ENCODE measurements around the gene KCNMA1. TPM values are rescaled to one million over a fixed set of nuclear protein-coding genes. Genes with fewer than 3 reads are reported as not detected.

The KCNMA1 gene
- total RNA-seq, 1 donor from 2014 or later: 30.1 TPM

DNA sequence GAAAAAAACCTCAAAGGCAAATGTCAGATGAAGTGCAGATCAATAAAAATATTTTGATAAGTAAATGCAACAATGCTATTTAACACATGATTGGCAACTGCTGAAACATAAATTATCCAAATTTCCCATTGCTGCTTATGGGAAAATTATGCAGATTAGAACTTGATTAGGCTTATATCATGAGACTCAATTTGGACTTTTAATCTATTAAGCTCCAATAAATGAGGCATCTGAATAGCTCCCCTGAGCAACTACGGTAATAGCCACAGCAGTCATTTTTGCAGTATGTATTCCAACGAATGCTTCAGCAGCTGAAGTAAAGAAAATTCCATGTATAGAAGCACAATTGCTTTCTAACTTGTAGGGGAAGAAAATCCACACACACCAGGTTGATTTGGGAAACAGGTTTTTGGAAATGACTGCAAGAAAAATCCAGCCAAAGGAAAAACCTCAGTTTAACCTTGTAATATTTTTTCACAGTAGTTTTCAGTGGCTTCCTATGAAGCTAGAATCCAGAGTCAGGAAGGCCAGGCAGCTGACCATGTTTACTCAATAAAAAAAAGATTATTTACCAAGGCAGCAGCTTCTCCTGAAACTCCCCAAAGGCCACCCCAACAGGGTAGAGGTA lies 716.1 kb downstream of the KCNMA1 start:
- Mint-ChIP-seq H3K4me1 (ENCODE audit: unreplicated experiment) (peaks cover 17% of the 10 kb centered on the region), H3K36me3 (no peaks in the 10 kb centered on the region), H3K9me3 (no peaks in the 10 kb centered on the region), H3K4me3 (no peak overlapping the region), H3K27ac (no peak overlapping the region), H3K27me3 (peaks cover 14% of the 10 kb centered on the region)
- DNase-seq (ENCODE audit: extremely low spot score, unreplicated experiment): no peak
- TF ChIP-seq, protein P1, sequence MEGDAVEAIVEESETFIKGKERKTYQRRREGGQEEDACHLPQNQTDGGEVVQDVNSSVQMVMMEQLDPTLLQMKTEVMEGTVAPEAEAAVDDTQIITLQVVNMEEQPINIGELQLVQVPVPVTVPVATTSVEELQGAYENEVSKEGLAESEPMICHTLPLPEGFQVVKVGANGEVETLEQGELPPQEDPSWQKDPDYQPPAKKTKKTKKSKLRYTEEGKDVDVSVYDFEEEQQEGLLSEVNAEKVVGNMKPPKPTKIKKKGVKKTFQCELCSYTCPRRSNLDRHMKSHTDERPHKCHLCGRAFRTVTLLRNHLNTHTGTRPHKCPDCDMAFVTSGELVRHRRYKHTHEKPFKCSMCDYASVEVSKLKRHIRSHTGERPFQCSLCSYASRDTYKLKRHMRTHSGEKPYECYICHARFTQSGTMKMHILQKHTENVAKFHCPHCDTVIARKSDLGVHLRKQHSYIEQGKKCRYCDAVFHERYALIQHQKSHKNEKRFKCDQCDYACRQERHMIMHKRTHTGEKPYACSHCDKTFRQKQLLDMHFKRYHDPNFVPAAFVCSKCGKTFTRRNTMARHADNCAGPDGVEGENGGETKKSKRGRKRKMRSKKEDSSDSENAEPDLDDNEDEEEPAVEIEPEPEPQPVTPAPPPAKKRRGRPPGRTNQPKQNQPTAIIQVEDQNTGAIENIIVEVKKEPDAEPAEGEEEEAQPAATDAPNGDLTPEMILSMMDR (conservative IDR thresholded peaks at IDR 0.05): no peak

DNA sequence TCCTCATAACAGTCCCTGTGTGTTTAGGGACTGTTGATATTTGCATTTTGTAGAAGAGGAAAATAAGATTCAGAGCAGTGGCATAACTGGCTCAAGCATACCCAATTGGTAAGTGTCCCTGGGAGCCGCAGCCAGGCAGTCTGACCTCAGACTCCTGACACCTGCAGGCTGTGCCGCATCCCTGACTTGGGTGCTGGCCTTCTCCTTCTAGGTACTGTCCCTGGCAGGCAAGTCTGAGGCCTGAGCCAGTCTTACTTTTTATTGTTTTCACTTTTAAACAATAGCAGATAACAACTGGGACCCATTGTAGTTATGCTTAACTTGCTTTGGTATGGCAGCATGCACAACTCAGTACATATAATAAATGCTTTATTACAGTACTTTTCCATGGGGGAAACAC lies 717.0 kb downstream of the KCNMA1 start:
- Mint-ChIP-seq H3K36me3 (no peaks in the 10 kb centered on the region), H3K27me3 (peaks cover 13% of the 10 kb centered on the region), H3K9me3 (no peaks in the 10 kb centered on the region), H3K4me1 (ENCODE audit: unreplicated experiment) (peaks cover 16% of the 10 kb centered on the region), H3K4me3 (no peak overlapping the region), H3K27ac (no peak overlapping the region)
- TF ChIP-seq, protein P1 (conservative IDR thresholded peaks at IDR 0.05): no peak
- DNase-seq (ENCODE audit: extremely low spot score, unreplicated experiment): no peak

DNA sequence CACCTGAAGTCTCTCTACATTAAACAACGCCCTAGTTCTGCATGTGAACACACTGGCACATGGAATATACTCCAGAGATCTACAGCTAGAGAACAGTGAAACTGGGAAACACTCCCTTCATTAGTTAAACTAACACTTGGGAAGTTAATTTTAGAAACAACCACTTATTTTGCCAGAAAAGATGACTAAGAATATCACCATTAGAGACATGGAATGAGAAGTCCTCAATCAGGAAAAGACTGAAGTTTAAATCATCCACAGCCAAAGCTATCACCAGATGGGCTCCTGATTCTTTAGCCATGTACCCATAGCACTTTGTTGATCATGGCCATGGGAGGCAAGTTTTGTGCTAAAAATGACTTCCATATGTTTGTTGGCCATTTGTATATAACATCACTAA lies 719.5 kb downstream of the KCNMA1 start:
- Mint-ChIP-seq H3K4me3 (no peak overlapping the region), H3K36me3 (no peaks in the 10 kb centered on the region), H3K9me3 (no peaks in the 10 kb centered on the region), H3K4me1 (ENCODE audit: unreplicated experiment) (peaks cover 7% of the 10 kb centered on the region), H3K27ac (no peak overlapping the region), H3K27me3 (peaks cover 19% of the 10 kb centered on the region)
- TF ChIP-seq, protein P1 (conservative IDR thresholded peaks at IDR 0.05): no peak
- DNase-seq (ENCODE audit: extremely low spot score, unreplicated experiment): no peak

DNA sequence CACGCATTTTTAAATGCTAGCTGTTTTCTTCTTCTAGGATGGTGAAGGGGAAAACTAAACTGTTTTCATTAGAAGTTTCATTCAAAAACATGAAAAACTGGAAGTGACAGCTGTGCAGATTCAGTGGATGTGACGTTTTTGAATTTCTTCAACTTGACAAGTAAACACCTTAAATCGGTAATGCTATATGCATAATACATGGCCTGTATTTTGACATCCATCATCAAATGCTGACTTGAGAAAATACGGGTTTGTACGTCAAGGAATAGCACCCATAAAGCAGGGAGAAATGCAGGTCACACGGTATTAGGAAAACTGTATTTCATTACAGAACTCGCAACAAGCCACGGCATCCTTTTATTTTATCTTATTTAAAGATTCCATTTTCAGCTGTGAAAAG lies 720.5 kb downstream of the KCNMA1 start:
- no peak overlapping the region for H3K27ac Mint-ChIP-seq
- peaks cover 3% of the 10 kb centered on the region for H3K4me1 Mint-ChIP-seq (ENCODE audit: unreplicated experiment)
- TF ChIP-seq, protein P1 (conservative IDR thresholded peaks at IDR 0.05): no peak
- DNase-seq (ENCODE audit: extremely low spot score, unreplicated experiment): no peak
- no peaks in the 10 kb centered on the region for H3K9me3 Mint-ChIP-seq
- H3K4me3 Mint-ChIP-seq: no peak overlapping the region
- no peaks in the 10 kb centered on the region for H3K36me3 Mint-ChIP-seq
- H3K27me3 Mint-ChIP-seq: peaks cover 26% of the 10 kb centered on the region

DNA sequence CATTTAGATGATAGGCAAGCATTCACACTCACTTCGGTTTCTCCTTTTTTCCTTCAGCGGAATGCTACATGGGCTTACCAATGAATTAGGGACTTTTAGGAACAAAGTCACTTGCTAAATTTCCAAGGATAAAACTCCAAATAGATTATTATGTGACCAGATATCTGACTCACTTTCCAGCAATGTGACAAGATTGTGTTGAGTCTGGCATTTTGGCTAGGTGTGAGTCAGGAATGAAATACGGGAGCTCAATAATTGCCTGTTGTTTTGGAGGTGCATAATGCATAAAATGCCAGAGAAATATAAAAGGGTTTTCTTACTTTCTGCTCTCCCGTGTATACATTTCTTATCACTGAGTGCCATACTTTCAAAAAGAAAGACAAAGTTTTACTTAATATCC lies 721.1 kb downstream of the KCNMA1 start:
- no peak for DNase-seq (ENCODE audit: extremely low spot score, unreplicated experiment)
- Mint-ChIP-seq H3K36me3 (no peaks in the 10 kb centered on the region), H3K27me3 (peaks cover 30% of the 10 kb centered on the region), H3K4me1 (ENCODE audit: unreplicated experiment) (peaks cover 1% of the 10 kb centered on the region), H3K27ac (no peak overlapping the region), H3K4me3 (no peak overlapping the region), H3K9me3 (no peaks in the 10 kb centered on the region)
- TF ChIP-seq, protein P1 (conservative IDR thresholded peaks at IDR 0.05): no peak

DNA sequence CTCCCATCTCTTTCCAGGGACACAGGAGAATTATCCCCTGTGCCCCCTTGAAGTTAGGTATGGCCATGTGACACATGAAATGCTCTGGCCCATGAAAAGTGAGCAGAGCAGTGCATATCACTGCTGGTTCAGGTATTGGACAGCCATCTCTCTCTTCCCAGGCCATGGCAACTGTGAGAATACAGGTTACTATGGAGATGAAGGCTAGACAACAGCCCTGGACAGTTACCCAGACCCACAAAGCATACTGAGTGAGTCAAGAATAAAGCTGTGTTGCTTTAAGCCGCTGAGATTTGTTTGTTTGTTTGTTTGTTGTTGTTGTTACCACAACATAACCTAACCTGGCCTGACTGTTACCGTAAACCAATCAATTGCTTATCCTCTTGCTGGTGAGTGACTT lies 722.3 kb downstream of the KCNMA1 start:
- H3K27ac Mint-ChIP-seq: no peak overlapping the region
- TF ChIP-seq, protein P1 (conservative IDR thresholded peaks at IDR 0.05): no peak
- H3K9me3 Mint-ChIP-seq: no peaks in the 10 kb centered on the region
- peaks cover 31% of the 10 kb centered on the region for H3K27me3 Mint-ChIP-seq
- H3K4me1 Mint-ChIP-seq (ENCODE audit: unreplicated experiment): no peaks in the 10 kb centered on the region
- no peak overlapping the region for H3K4me3 Mint-ChIP-seq
- DNase-seq (ENCODE audit: extremely low spot score, unreplicated experiment): no peak
- H3K36me3 Mint-ChIP-seq: no peaks in the 10 kb centered on the region
